HG02981 (cell line): Measurements from ENCODE around the gene ABHD4.
"Not testable (repeated sequence)": the region's sequence is repeated elsewhere in the genome, so short reads cannot be mapped to it uniquely, and the experiment has no call there.

Source experiments
- ATAC-seq: cut with Tn5 transposase; IDR thresholded peaks from one replicate; pipeline ENCODE4 v1.9.1; 2021; ENCODE audit warnings: mild to moderate bottlenecking, moderate library complexity; ENCODE audit not compliant: unreplicated experiment

ABHD4 gene

GRCh38 chr14:22588526-22589095 is 9.5 kb upstream of the ABHD4 start:
- ATAC-seq, result no peak

GRCh38 chr14:22589096-22589839 is 8.8 kb upstream of the ABHD4 start, which contains the start of gene DAD1:
TSS of gene DAD1 (minus strand) at chr14:22589224. CDS start at chr14:22589157, 67 bp downstream.
- ATAC-seq, result peak; percentile 87

GRCh38 chr14:22593189-22593588 is 4.9 kb upstream of the ABHD4 start:
- no peak for ATAC-seq

- ATAC-seq, result no peak
These were observed 4.5 kb upstream of the ABHD4 start for GRCh38 chr14:22593601-22594000.

GRCh38 chr14:22594156-22594716 is 3.9 kb upstream of the ABHD4 start:
- no peak for ATAC-seq

GRCh38 chr14:22596354-22596879 is 1.7 kb upstream of the ABHD4 start:
- ATAC-seq, result no peak

GRCh38 chr14:22597265-22597664 is 835 bp upstream of the ABHD4 start:
- no peak for ATAC-seq

- ATAC-seq, result peak; percentile 29
These were observed 365 bp upstream of the ABHD4 start for GRCh38 chr14:22597771-22598098.

GRCh38 chr14:22598896-22599244 is 770 bp downstream of the ABHD4 start:
- peak; percentile 27 for ATAC-seq

GRCh38 chr14:22599349-22599748 is 1.2 kb downstream of the ABHD4 start:
- no peak for ATAC-seq

- ATAC-seq, result no peak
These were observed 1.9 kb downstream of the ABHD4 start for GRCh38 chr14:22600027-22600426.

- ATAC-seq, result no peak
These were observed 3.4 kb downstream of the ABHD4 start for GRCh38 chr14:22601456-22601855.

- no peak for ATAC-seq
These were observed 3.9 kb downstream of the ABHD4 start for GRCh38 chr14:22601996-22602395.

GRCh38 chr14:22602862-22603261 is 4.8 kb downstream of the ABHD4 start:
- ATAC-seq, result no peak

GRCh38 chr14:22606380-22606779 is 8.3 kb downstream of the ABHD4 start:
- no peak for ATAC-seq

GRCh38 chr14:22607291-22607690 is 9.2 kb downstream of the ABHD4 start:
- no peak for ATAC-seq

- ATAC-seq, result no peak
These were observed 12.8 kb downstream of the ABHD4 start for GRCh38 chr14:22610931-22611330.

- ATAC-seq, result no peak
These were observed 15.1 kb downstream of the ABHD4 start for GRCh38 chr14:22613106-22613695.

- ATAC-seq, result no peak
These were observed 15.7 kb downstream of the ABHD4 start for GRCh38 chr14:22613736-22614239.

GRCh38 chr14:22614240-22614799 is 16.2 kb downstream of the ABHD4 start:
- no peak for ATAC-seq

GRCh38 chr14:22615765-22616164 is 17.7 kb downstream of the ABHD4 start:
- not testable (repeated sequence) for ATAC-seq
